HUES64 (cell line): Measurements from ENCODE around the gene GALNT15. TPM values are rescaled to one million over a fixed set of nuclear protein-coding genes. Genes with fewer than 3 reads are reported as not detected.

Experiments
- H3K27ac ChIP-seq: 2 replicates; pipeline ENCODE4 v1.7.0; 2013; ENCODE audit warnings: low read depth, low read length, inconsistent platforms
- H3K27me3 ChIP-seq: 2 replicates; pipeline ENCODE4 v1.6.1; 2013; ENCODE audit warnings: mild to moderate bottlenecking, low read length; ENCODE audit not compliant: insufficient read depth
- H3K36me3 ChIP-seq: 2 replicates; pipeline ENCODE4 v1.6.1; 2013; ENCODE audit warnings: mild to moderate bottlenecking, low read length; ENCODE audit not compliant: insufficient read depth
- H3K4me1 ChIP-seq: 2 replicates; pipeline ENCODE4 v1.6.1; 2013; ENCODE audit warnings: mild to moderate bottlenecking, low read length, moderate library complexity; ENCODE audit not compliant: insufficient read depth
- H3K4me3 ChIP-seq: 2 replicates; pipeline ENCODE4 v1.5.1; 2013; ENCODE audit warnings: mild to moderate bottlenecking, low read length, moderate library complexity
- H3K9ac ChIP-seq: 2 replicates; pipeline ENCODE4 v1.6.1; 2013; ENCODE audit warnings: mild to moderate bottlenecking, low read depth, low read length
- H3K9me3 ChIP-seq: 2 replicates; pipeline ENCODE4 v1.6.1; 2013; ENCODE audit warnings: low read depth, low read length; ENCODE audit not compliant: insufficient read depth
- WGBS: fragments of 150-250, 120-280 bp; methylation state at CpG from one replicate; pipeline ENCODE4 v1.1.7; 2013; ENCODE audit warnings: missing lambda C conversion rate; 5-methylcytosine and 5-hydroxymethylcytosine counted together
- polyA plus RNA-seq, 2 experiments: library from polyadenylated mRNA; stranded (reverse); fragments of 50-300 nt; gene quantifications; one replicate each; pipeline ENCODE4 v1.2.3, GENCODE V29; 2013

The GALNT15 gene, protein sequence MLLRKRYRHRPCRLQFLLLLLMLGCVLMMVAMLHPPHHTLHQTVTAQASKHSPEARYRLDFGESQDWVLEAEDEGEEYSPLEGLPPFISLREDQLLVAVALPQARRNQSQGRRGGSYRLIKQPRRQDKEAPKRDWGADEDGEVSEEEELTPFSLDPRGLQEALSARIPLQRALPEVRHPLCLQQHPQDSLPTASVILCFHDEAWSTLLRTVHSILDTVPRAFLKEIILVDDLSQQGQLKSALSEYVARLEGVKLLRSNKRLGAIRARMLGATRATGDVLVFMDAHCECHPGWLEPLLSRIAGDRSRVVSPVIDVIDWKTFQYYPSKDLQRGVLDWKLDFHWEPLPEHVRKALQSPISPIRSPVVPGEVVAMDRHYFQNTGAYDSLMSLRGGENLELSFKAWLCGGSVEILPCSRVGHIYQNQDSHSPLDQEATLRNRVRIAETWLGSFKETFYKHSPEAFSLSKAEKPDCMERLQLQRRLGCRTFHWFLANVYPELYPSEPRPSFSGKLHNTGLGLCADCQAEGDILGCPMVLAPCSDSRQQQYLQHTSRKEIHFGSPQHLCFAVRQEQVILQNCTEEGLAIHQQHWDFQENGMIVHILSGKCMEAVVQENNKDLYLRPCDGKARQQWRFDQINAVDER
- 0.10 TPM for polyA plus RNA-seq (2013, experiment 1 of 2)
- not detected for polyA plus RNA-seq (2013, experiment 2 of 2)

DNA sequence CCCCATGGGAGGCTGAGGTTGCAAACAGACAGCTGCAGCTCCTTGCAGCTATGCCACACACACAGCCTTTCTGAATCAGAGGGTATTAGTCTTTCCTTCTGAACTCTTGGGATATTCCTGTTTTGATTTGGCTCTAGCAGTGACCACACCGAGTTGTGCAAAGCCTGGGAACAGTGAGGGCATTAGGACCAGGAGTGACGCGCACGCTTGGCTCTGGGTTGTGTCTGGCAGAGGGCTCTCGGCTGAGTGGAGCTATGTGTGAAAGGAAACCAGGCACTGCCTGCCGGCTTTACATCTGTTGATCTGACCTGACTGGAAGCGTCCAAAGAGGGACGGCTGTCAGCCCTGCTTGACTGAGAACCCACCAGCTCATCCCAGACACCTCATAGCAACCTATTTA lies at the start of gene GALNT15:
GALNT15 (plus strand) TSS at position 292 of the 400 bp plus-strand sequence. CDS start 472 bp downstream, outside the sequence.
- no peak within 1 kb of the TSS for H3K27ac ChIP-seq
- no peak within 1 kb of the TSS for H3K9ac ChIP-seq
- H3K36me3 ChIP-seq, result no peaks in the 10 kb centered on the region
- no peak within 1 kb of the TSS for H3K4me3 ChIP-seq
- H3K9me3 ChIP-seq, result no peaks in the 10 kb centered on the region
- H3K4me1 ChIP-seq, result no peaks in the 10 kb centered on the region; the same call in 1 of the 2 replicates
- H3K27me3 ChIP-seq, result no peaks in the 10 kb centered on the region
- WGBS, result 76% methylated on average over 8 of the region's 8 CpGs

DNA sequence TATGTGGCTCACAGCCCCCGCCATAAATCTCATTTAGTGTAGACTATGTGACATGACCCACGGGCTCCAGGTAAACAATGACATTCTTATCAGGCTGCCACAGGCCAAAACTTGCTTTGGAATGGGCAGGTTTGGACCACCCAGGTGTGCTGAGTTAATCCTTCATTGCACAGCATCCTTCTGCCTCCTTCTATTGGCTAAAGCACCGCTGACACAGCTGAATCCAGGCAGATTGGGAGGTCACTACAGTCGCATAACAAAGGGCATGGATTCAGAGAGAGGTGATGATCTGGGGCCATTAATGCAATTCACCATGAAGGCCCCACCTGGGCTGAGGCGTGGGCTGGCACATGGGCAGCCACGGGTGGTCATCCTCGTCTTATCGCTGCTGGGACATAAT lies 47.8 kb upstream of the GALNT15 start:
- WGBS, result 94% methylated on average over 8 of the region's 8 CpGs
- no peaks in the 10 kb centered on the region for H3K4me1 ChIP-seq
- no peak overlapping the region for H3K27ac ChIP-seq
- H3K36me3 ChIP-seq, result no peaks in the 10 kb centered on the region
- no peaks in the 10 kb centered on the region for H3K9me3 ChIP-seq
- H3K9ac ChIP-seq, result no peak overlapping the region
- H3K4me3 ChIP-seq, result no peak overlapping the region
- H3K27me3 ChIP-seq, result no peaks in the 10 kb centered on the region

DNA sequence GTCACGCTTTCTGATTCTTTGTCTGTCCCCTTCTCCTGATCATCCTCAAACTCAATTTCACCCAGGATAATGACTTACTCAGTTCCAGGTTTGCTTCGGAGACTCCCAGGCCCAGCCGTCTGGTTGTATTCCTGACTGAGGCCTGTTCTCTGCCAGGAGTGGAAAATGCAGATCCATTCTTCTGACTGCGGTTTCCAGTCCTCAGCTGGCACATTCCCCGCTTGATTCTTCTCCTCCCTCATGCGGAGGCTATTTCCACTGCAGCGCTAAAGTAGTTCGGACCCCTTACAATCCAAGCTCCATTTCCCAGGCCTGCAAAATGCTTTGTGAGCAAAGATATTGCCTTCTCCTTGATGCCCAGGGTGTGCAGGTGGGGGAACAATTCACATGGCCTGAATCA lies 47.2 kb upstream of the GALNT15 start:
- Histone ChIP-seq H3K9ac (no peak overlapping the region), H3K4me1 (no peaks in the 10 kb centered on the region), H3K36me3 (no peaks in the 10 kb centered on the region), H3K27me3 (no peaks in the 10 kb centered on the region), H3K4me3 (no peak overlapping the region), H3K27ac (no peak overlapping the region), H3K9me3 (no peaks in the 10 kb centered on the region)
- WGBS, result 96% methylated on average over 8 of the region's 8 CpGs

DNA sequence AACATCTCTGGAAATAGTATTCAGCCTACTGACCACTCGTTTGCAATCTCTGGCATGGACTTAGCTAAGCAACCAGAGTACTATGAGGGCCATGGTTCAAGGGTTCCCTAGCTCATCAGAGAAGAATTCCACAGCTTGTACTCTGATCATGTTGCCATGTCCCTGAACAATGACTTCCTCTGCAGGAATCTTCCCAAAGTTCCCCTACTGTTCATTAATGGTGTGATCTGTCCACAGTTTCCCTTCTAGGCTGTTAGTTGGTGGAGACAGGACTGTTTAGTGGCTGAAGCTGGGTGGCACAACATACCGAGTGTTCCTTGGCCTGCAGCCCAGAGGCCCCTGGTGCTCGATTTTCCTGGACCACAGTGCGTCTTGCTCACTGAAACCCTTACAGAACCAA lies 44.4 kb upstream of the GALNT15 start:
- WGBS, result 69% methylated on average over 4 of the region's 4 CpGs

DNA sequence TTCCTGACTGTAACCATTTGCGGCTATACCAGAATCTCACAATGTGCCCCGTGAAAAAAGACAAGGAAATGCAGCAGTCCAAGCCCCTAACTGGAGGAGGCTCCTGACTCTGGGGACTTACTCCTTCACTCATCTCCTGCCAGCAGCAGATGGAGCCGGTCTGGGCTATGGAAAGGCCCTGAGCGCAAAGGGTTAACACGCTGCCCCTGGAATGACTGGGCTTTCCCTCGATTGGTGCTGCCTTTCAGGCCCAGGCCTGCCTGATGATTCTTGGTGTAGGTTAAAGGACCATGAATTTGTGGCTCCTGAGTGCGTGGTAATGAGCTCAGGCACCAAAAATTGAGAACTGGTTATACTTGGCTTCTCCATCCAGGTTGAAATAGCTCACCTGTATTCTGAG lies 42.3 kb upstream of the GALNT15 start:
- 78% methylated on average over 7 of the region's 7 CpGs for WGBS
- Histone ChIP-seq H3K4me3 (no peak overlapping the region), H3K27me3 (no peaks in the 10 kb centered on the region), H3K9me3 (no peaks in the 10 kb centered on the region), H3K27ac (no peak overlapping the region), H3K36me3 (no peaks in the 10 kb centered on the region), H3K4me1 (no peaks in the 10 kb centered on the region), H3K9ac (no peak overlapping the region)

More for the DNA sequence above, 44.4 kb upstream of the GALNT15 start:
- H3K9ac ChIP-seq, result no peak overlapping the region
- no peak overlapping the region for H3K4me3 ChIP-seq
- H3K4me1 ChIP-seq, result no peaks in the 10 kb centered on the region
- no peak overlapping the region for H3K27ac ChIP-seq
- no peaks in the 10 kb centered on the region for H3K9me3 ChIP-seq
- no peaks in the 10 kb centered on the region for H3K27me3 ChIP-seq
- H3K36me3 ChIP-seq, result no peaks in the 10 kb centered on the region

DNA sequence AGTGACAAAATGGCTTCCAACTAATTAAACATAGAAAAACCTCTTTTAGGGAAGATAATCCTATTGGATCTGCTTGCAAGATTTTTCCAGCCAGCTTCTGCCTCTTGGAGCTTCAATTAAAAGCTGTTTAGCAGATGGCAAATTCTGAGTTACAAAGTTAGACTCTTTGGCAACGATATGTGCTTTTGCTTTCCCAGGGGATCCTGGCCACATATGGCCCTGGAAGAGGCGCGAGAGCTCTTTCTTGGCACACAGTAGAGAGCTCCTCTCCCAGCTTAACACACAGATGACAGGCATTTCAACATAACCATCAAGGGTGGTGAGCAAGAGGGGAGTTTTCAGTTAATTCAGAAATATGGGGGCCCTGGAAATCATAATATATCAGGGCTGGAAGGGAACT lies 41.6 kb upstream of the GALNT15 start:
- Histone ChIP-seq H3K4me1 (no peaks in the 10 kb centered on the region), H3K36me3 (no peaks in the 10 kb centered on the region), H3K9ac (no peak overlapping the region), H3K27ac (no peak overlapping the region), H3K9me3 (no peaks in the 10 kb centered on the region), H3K4me3 (no peak overlapping the region), H3K27me3 (no peaks in the 10 kb centered on the region)
- WGBS, result 95% methylated on average over 3 of the region's 3 CpGs

DNA sequence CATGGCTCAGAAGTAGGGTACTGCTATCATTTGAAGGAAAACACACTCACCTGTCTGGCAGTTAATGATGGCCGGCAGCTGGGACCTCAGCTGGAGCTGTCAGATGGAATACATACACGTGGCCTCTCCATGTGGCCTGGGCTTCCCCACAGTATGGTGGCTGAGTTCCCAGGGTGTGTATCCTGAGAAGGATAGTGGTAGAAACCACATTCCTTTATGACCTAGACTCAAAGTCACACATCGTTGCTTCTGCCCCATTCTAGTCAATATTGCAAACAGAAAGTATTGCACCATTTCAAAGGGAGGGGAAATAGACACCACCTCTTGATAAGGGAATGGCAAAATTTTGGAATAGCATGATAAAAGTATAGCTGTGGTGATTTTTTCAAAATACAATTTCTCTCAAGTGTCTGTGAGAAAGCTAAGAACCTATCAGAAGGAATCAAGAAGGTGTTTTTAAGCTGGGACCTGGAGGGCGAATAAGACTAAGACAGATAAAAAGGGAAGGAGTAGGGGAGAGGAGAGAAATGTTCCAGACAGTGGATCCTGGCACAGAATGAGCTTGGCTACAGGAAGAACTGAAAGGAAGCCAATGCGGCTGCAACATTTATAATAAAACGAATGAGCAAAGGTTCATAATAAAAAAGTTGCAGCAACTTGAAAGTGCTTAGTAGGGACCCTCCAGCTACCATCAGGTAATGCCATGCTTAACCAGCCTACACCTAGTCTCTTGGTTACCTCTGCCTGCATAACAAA lies 40.1 kb upstream of the GALNT15 start:
- Histone ChIP-seq H3K36me3 (no peaks in the 10 kb centered on the region), H3K27ac (no peak overlapping the region), H3K27me3 (no peaks in the 10 kb centered on the region), H3K4me3 (no peak overlapping the region), H3K9me3 (no peaks in the 10 kb centered on the region), H3K9ac (no peak overlapping the region), H3K4me1 (no peaks in the 10 kb centered on the region)
- WGBS, result 74% methylated on average over 6 of the region's 6 CpGs

DNA sequence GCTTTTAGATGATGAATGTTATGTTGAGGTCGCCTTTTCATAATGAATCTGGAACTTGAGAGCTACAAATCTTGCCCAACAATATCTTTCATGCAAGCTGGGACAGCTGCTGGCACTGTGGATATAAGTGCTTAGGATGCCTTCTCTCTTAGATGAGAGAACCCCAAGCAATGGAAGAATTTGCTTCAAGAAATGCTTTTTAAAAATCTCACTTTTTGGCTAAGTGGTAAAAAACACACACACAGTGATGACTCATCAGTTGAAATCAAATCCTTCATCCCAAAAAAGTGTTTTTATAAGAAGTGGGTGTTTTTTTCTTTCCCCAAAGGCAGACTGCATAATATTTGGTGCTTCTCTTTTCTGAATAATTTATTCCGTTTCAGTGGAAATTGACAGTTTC lies 38.4 kb upstream of the GALNT15 start:
- H3K36me3 ChIP-seq, result no peaks in the 10 kb centered on the region
- no peak overlapping the region for H3K9ac ChIP-seq
- no peak overlapping the region for H3K4me3 ChIP-seq
- 96% methylated on average over 1 of the region's 2 CpGs for WGBS
- no peaks in the 10 kb centered on the region for H3K4me1 ChIP-seq
- H3K9me3 ChIP-seq, result no peaks in the 10 kb centered on the region
- H3K27ac ChIP-seq, result no peak overlapping the region
- no peaks in the 10 kb centered on the region for H3K27me3 ChIP-seq

DNA sequence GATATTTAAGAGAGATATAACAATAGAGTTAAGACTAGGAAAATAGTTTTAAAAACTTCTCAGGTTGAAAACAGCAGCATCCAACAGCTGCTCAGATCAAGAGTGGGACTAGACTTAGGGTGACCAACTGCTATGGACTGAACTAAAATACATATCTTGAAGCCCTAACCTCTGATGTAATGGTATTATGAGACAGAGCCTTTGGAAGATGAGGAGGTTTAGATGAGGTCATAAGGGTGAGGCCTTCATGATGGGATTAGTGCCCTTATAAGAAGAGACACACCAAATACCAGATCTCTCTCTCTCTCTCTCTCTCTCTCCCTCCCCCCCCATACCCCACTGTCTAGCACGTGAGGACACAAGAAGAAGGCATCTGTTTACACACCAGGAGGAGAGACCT lies 37.4 kb upstream of the GALNT15 start:
- H3K36me3 ChIP-seq, result no peaks in the 10 kb centered on the region
- WGBS, result 83% methylated on average over 1 of the region's 1 CpG
- no peaks in the 10 kb centered on the region for H3K4me1 ChIP-seq
- no peak overlapping the region for H3K9ac ChIP-seq
- H3K9me3 ChIP-seq, result no peaks in the 10 kb centered on the region; the same call in 1 of the 2 replicates
- no peak overlapping the region for H3K27ac ChIP-seq
- H3K27me3 ChIP-seq, result no peaks in the 10 kb centered on the region
- H3K4me3 ChIP-seq, result no peak overlapping the region

DNA sequence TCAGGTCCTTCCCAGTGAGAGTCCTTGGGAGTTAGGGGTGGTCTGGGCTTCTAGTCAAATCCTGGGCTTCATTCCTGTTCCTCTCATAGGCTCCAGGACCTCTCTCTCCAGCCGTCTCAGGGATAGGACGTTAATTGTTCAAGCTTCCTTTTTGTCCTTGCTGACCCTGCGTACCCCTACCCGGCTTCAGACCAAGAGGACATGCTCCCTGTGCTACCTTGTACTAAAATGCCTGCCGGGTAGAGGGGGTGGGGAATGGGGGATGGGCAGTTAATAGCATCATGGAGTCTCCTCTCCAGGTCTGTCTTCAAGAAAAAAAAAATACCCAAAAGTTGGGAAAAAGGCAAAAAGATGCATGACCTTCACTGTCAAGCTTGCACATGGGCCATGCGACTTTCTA lies 36.5 kb upstream of the GALNT15 start:
- Histone ChIP-seq H3K27me3 (no peaks in the 10 kb centered on the region), H3K27ac (no peak overlapping the region), H3K36me3 (no peaks in the 10 kb centered on the region), H3K9me3 (peaks cover 3% of the 10 kb centered on the region), H3K4me1 (no peaks in the 10 kb centered on the region), H3K9ac (no peak overlapping the region), H3K4me3 (no peak overlapping the region)
- WGBS, result 95% methylated on average over 6 of the region's 6 CpGs
